GM04503 (cell line): ENCODE data around the gene THY1.

Experiments used
- DNase-seq: peaks from one replicate; pipeline ENCODE4 v3.0.0-alpha.2; 2012; ENCODE audit warnings: low read depth

The THY1 gene

GRCh38 chr11:119368121-119369034 lies 54.6 kb downstream of the THY1 start:
- DNase-seq = no peak

GRCh38 chr11:119367661-119368120 lies 55.3 kb downstream of the THY1 start:
- DNase-seq = no peak
